ENCODE data around the gene TMBIM1.

TMBIM1 gene

DNA sequence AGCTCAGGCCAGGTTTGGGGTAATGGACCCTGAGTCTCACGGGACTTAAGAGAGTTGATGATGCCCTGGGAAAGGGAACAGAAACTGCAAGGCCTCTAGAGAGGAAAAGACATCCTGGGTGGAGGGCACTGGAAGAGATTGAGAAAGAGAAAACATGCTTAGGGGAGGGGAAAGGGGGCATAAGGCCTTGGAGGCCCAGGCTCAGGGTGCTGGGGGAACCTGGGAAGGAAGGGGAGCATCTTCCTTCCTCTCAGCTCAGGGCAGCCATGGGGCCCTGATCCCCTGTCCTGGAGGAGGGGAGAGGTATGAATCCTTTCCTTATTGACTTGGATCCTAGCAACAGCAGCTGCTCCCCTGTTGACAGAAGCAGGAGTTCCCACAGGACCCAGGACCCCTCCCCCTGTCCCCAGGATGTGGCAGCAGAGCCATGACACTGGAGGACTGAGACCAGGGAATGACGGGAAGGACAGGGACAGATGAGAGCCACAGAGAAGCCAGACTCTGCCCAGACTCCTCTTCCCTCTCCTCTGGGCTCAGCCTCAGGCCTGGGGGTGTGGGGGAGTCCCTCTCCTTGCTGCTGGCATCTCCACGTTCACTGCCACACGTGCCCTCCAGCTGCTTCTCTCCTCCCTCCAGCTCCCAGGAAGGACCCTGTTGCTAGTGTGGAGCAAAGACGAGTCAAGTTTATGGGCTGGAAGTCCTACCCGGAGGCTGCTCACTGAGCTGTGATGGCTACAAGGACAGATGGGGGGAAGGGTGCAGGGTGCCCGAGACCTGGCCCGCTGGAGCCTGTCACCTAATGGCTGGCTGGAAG lies 30.7 kb downstream of the TMBIM1 start:
- no peak for DNase-seq (ENCODE audit: low read depth in 1 of 2, low spot score in 1 of 2)
- no peak for TF ChIP-seq JUND (IDR thresholded peaks at IDR 0.05; ENCODE audit: low read depth)
- in situ Hi-C loops (cut with HindIII; ENCODE audit: low pct_unique_long_range_greater_than_20kb, low sequenced_read_pairs): no loop called here

DNA sequence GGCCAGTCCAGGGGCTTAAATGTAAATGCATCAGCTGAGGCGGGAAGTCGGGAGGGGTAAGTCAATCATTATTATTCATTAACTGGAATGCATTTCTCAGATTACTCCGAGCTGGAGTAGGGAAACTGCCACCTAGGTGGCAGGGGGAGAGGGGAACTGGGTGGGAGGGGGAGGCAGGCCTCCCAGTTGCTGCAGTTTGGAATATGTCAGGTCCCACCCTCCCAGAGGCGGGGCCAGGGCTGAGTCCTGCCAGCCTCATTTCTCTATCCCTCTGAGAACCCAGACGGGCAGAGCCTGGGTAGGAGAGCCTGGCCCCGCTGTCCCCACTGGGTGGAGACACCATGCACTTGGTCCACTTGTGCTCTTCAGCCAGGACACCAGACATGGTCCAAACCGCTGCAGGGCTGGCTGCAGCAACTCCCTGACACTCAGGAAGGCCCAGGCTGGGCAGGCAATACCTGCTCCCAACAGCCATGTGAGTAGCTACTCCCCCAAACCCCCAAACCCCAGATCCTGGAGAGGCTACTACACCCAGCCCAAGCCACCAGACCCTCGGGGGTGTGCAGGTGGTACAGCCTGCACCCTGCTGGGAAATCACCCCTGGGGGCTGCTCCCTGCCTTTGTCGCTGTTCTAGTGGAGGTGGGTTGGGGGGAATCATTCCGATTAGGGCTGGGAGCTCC lies 31.4 kb downstream of the TMBIM1 start, which contains the start of gene GPBAR1:
Gene GPBAR1 (plus strand): TSS at position 274 of the 681 bp plus-strand sequence. CDS start 1,710 bp downstream, outside the sequence.
- in situ Hi-C loops (cut with HindIII; ENCODE audit: low pct_unique_long_range_greater_than_20kb, low sequenced_read_pairs): no loop called here
- DNase-seq (ENCODE audit: low read depth in 1 of 2, low spot score in 1 of 2): peak in 1 of 2 experiments; percentile 33
- TF ChIP-seq JUND (IDR thresholded peaks at IDR 0.05; ENCODE audit: low read depth): no peak

GRCh38 chr2:218260166-218260565 lies 32.1 kb downstream of the TMBIM1 start:
- no peak for DNase-seq (ENCODE audit: low read depth in 1 of 2, low spot score in 1 of 2)
- in situ Hi-C loops (cut with HindIII; ENCODE audit: low pct_unique_long_range_greater_than_20kb, low sequenced_read_pairs): no loop called here
- TF ChIP-seq JUND (IDR thresholded peaks at IDR 0.05; ENCODE audit: low read depth): no peak

DNA sequence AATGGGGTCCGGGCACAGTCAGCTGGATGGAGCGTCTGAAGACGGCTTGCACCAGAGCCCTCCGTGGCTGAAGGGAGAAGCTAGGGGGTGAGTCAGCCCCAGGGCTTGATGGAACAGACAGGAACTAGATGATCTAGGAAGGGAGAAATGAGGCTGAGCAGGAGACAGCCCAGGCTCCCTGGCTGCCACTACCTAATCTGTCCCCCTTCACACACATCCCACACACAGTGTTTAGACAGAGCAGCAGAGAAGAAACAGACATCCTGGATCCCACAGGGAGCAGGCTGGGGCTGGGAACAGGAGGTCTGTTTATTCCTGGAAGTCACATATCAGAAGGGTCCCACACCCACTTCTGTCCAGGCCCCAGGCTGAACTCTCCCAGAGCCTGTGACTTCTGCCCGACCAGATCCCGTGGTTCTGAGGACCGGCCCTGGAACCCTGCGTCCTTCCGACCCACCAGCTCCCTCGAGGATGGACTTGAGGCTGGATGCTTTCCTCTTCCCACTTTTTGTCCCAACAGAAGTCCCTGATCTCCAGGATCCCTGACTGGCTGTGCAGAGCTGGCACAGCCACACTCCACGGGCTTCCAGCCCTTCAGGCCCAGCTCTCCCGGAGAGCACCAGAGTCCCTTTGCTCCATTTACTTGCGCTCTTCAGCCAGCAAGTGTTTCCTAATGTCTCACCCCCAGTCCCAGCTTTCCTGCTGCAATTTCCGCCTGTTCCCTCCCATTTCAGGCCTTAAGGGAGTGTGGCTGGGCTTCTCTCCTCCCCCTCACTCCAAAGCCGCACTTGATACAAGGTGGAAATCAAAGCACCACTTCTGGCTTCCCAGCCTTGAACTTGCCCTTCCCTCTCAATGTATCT lies 33.0 kb downstream of the TMBIM1 start:
- DNase-seq (ENCODE audit: low read depth in 1 of 2, low spot score in 1 of 2): no peak
- no peak for TF ChIP-seq JUND (IDR thresholded peaks at IDR 0.05; ENCODE audit: low read depth)
- in situ Hi-C loops (cut with HindIII; ENCODE audit: low pct_unique_long_range_greater_than_20kb, low sequenced_read_pairs): no loop called here

- peak in 1 of 2 experiments; percentile 41 for DNase-seq (ENCODE audit: low read depth in 1 of 2, low spot score in 1 of 2)
- in situ Hi-C loops (cut with HindIII; ENCODE audit: low pct_unique_long_range_greater_than_20kb, low sequenced_read_pairs): no loop called here
These were observed 34.8 kb downstream of the TMBIM1 start for GRCh38 chr2:218257390-218257981.

DNA sequence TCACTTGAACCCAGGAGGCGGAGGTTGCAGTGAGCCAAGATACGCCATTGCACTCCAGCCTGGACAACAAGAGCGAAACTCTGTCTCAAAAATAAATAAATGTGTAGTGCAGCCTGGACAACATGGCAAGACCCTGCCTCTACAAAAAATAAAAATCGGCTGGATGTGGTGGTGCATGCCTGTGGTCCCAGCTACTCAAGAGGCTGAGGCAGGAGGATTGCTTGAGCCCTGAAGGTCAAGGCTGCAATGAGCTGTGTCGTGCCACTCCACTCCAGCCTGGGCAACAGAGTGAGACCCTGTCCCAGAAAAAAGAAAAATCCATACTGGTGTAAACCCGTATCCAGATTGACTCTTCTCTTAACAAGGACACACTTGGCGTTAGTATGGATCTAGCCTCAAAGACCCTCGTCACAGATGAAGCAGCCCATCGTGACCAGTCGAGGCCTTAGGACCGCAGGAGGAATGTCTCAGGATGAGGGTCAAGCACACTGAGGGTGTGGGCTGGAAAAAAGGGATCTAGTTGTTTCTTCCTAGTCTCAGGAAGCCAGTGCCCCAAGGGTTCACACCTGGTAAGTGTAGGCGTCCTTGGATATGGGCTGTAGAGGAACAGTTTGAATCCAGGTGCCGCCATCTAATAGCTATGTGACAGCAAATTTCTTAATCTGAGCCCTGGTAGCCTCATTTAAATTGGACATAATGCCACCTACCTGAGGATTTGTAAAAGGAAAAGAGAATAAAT lies 35.5 kb downstream of the TMBIM1 start:
- in situ Hi-C loops (cut with HindIII; ENCODE audit: low pct_unique_long_range_greater_than_20kb, low sequenced_read_pairs): no loop called here
- DNase-seq (ENCODE audit: low read depth in 1 of 2, low spot score in 1 of 2): no peak
- no peak for TF ChIP-seq JUND (IDR thresholded peaks at IDR 0.05; ENCODE audit: low read depth)

More at GRCh38 chr2:218257390-218257981, 34.8 kb downstream of the TMBIM1 start:
- no peak for TF ChIP-seq JUND (IDR thresholded peaks at IDR 0.05; ENCODE audit: low read depth)

DNA sequence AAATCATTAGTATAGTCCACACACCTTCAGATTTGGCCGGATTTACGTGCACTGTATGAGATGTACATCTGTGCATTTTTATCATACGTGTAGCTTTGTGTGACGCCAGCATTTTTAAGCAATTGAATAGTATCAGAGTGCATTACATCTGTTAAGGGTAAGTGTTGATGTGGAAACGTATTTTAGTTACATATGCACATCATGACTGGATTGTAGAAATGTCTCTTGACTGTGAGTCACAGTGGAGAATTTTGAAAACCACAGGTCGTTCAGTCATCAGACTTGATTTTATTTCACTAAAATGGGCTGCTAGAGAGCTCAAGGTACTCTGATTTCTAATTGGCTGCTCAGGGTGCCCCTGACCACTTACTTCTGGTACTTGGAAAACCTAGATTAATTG lies 36.9 kb downstream of the TMBIM1 start:
- in situ Hi-C loops (cut with HindIII; ENCODE audit: low pct_unique_long_range_greater_than_20kb, low sequenced_read_pairs): no loop called here
- no peak for DNase-seq (ENCODE audit: low read depth in 1 of 2, low spot score in 1 of 2)
- TF ChIP-seq JUND (IDR thresholded peaks at IDR 0.05; ENCODE audit: low read depth): no peak

DNA sequence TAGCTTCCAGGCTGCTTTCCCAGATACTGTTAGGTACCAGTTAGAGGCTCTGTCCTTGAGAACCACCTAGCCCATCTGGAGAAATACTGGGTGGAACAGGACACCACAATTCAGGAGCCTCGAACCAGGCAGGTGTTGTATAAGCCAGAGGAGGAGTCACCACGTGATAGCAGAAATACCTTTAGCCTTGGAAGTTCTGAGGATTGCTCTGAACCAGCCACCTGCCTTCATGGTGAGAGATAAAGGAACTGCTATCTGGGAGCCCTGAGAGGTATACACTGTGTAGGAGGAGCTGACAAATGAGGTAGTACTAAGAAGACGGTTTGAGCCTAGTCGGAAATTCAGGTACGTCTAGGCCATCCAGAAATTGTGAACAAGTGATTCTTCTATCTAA lies 39.1 kb downstream of the TMBIM1 start:
- no peak for DNase-seq (ENCODE audit: low read depth in 1 of 2, low spot score in 1 of 2)
- in situ Hi-C loops (cut with HindIII; ENCODE audit: low pct_unique_long_range_greater_than_20kb, low sequenced_read_pairs): no loop called here
- TF ChIP-seq JUND (IDR thresholded peaks at IDR 0.05; ENCODE audit: low read depth): no peak

DNA sequence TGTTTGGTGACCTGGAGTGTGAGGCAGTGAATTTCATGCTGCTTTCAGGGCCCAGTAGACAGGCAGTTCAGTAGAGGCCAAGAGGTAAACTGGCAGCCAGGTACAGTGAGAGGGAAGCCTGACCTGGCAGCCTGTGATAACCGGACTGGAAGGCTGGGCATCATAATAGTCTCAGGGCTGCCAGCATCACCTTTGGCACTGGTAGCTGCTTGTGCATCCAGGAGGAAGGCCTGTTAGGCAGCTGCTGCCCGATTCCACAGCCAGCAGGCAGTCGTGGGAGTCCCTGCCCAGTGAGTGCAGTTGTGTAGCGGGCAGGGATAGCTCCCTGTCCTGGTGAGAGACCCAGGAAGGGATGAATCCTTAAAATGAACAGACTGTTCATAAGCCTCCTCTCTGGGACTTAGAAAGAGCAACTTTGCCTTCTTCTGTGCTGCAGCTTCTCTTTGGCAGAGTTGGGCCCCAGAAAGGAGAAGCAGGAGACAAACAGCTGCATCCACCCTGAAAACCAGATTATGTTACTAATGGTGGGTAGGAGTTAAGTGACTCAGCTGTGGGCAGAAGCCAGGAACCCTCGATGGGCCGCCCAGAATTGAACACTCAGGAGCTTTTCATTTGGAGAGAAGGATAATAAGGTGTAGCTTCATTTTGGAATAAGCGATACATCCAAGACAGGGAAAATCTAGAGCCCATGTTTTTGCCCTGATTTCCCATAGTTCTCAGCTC lies 39.6 kb downstream of the TMBIM1 start:
- in situ Hi-C loops (cut with HindIII; ENCODE audit: low pct_unique_long_range_greater_than_20kb, low sequenced_read_pairs): no loop called here
- TF ChIP-seq JUND (IDR thresholded peaks at IDR 0.05; ENCODE audit: low read depth): no peak

GRCh38 chr2:218249691-218250090 lies 42.6 kb downstream of the TMBIM1 start:
- in situ Hi-C loops (cut with HindIII; ENCODE audit: low pct_unique_long_range_greater_than_20kb, low sequenced_read_pairs): no loop called here
- no peak for TF ChIP-seq JUND (IDR thresholded peaks at IDR 0.05; ENCODE audit: low read depth)
- DNase-seq (ENCODE audit: low read depth in 1 of 2, low spot score in 1 of 2): no peak

More for the DNA sequence above, 39.6 kb downstream of the TMBIM1 start:
- no peak for DNase-seq (ENCODE audit: low read depth in 1 of 2, low spot score in 1 of 2)

DNA sequence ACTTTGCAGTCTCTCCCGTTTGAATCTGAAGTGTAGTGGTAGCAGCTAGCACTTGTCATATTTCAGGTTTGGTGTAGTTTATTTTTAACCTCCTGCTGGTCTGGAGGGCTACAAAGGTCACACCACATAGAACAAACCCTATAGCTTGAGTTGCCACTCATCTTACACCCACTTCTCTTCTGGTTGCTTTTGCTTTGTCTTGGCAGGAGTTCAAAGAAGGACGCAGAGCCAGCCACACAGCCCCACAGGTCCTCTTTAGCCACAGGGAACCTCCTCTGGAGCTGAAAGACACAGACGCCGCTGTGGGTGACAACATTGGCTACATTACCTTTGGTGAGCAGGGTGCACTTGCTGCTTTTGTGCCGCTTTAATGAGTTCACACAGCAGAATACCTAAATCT lies 47.1 kb downstream of the TMBIM1 start:
- TF ChIP-seq JUND (IDR thresholded peaks at IDR 0.05; ENCODE audit: low read depth): no peak
- in situ Hi-C loops (cut with HindIII; ENCODE audit: low pct_unique_long_range_greater_than_20kb, low sequenced_read_pairs): no loop called here
- DNase-seq (ENCODE audit: low read depth in 1 of 2, low spot score in 1 of 2): no peak

Measured in T47D (cell line).